Stimulated activated CD8-positive, alpha-beta memory T cell treated with anti-CD3 and anti-CD28 coated beads, Interleukin-7, amount 100 ng/mL, for 48 hours (primary cell): Measurements from ENCODE around the gene TTLL11.

Source experiments
- DNase-seq, 2 donors: peaks; one replicate each; pipeline ENCODE4 v3.0.0-alpha.2; 2020; ENCODE audit warnings: low read depth in 1 of 2; ENCODE audit errors: extremely low read depth in 1 of 2

TTLL11 gene

DNA sequence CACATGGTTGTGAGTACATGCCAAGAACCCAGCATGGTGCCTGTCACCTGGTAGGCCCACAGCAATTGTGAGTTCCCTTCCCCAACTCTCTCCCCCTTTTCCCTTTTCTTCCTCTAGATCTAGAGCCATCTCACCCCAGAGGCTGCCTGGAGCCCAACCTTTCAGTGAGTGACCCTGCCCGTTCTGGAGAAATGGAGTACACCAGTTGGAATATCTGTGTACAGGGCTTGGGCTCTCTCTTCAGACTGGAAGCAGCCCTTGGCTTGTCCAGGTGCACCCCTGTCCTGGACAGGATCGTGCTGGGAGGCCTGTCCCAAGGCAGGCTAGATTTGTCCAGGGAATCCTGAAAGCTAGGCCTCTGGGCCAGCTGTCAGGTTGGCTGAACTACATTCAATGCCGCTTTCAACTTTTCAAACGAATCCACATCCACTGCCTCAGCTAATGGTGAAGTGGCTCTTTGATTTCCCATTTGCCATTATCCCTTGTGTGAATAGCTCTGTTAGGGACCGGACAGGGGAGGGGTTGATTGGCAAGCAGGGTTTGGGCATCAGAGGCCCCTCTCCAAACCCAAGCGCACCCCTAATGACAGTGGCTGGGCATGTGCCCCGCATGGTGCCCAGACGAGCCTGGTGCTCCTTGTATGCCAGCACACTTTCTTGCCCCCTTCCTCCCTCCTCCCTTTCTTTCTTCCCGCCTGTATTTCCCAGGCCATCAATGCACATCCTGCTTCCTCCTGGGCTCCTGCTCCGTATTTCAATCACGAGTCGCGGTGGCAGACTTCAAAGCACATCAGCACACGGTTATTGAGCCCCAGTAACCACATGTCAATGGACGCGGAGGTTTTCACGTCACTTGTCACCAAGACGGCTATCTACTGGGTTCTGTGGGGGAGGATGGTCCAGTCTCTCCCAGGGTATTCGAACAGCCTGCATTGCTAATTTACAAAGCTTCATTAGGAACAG lies 230.5 kb downstream of the TTLL11 start:
- DNase-seq = no peak

- DNase-seq = no peak
These were observed 231.5 kb downstream of the TTLL11 start for GRCh38 chr9:121861501-121862180.

GRCh38 chr9:121860744-121861143 lies 232.4 kb downstream of the TTLL11 start:
- DNase-seq = no peak

DNA sequence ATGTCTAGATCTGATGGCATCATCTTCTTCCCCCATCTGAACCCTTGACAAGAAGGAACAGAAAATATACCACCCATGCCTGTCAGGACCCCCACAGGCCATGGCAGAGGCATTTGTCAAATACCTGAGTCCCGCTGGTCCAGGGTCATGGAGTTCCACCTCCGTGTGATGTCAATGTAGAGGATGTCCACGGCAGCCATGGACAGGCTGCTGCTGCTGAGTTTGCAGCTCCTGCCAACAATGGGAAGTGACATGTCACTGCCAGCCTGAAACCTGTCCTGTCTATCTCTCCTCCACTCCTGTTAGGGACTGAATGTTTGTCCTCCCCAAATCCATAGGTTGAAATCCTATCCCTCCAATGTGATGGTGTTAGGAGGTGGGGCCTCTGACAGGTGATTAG lies 232.9 kb downstream of the TTLL11 start:
- DNase-seq = no peak

GRCh38 chr9:121859646-121860045 lies 233.5 kb downstream of the TTLL11 start:
- DNase-seq = no peak

GRCh38 chr9:121858788-121859187 lies 234.3 kb downstream of the TTLL11 start:
- DNase-seq = no peak

DNA sequence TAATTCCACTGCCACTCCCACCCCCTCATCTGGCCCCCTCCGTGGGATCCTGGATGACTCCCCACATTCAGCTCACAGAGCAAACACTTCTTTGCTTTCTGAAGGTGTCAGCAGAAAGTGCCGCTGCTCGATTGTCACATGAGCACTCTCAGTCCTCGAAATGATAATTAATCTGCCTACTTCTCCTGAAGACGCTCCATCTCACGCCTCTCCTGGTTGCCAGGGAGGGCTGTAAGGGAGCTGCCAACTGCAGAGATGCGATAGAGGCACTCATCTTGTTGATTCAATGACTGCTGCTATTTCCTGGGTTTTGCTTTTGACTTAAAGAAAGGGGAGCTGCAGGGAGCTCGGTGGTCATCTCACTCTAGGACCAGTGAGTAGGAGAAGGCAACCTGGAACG lies 235.2 kb downstream of the TTLL11 start:
- no peak for DNase-seq

DNA sequence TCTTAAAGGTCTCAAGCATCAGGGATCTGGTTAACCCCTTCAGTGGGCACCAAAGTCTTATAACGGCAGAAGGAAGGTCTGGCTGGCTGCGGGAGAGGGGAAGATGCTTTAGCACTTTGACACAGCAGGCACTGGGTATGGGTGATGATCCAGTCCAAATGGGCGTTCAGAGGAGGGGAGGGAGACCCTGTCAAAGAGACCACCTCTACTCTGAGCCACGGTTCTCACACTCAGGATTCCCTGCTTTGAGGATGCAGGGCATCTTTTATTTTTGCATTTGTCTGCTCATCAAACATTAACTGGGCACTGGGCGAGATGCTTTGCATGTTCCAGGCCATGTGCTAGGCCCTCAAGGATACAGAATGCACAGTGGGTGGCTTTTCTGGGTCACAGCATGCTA lies 237.6 kb downstream of the TTLL11 start:
- DNase-seq = no peak

DNA sequence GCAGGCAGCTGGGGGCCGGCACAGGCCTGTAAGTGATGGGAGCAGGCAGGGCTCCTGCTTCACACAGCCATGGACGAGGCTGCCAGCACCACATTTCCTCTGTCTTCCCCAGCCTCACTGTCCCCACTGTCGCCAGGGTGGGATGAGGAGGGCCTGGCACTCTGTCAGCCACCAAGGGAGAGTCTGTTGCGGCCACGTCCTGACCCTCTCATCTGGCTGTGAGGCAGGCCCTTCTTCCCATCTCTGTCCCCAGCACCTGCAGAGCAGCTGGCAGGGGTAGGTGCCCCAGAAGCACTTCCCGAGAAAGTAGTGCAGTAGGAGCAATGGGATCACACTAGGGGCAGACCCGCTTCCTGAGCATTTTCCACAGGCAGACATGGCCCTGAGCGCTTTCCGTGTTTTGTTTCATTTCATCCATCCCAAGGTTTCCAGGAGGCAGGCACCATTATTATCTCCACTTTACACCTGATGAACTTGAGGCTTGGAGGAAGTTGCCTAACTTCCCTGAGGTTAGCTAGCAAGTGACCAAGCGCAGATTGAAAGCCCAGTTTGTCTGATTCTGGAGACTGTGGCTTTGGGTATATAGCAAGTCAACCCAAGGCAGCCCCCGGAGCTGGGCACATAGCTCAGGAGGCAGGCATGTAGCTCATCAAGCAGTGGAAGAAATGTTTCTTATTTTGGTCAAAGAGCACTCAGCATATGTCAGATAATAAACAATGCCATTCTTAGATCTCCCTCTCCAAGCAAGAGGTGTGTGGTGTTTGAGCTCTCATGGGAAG lies 239.3 kb downstream of the TTLL11 start:
- no peak for DNase-seq

DNA sequence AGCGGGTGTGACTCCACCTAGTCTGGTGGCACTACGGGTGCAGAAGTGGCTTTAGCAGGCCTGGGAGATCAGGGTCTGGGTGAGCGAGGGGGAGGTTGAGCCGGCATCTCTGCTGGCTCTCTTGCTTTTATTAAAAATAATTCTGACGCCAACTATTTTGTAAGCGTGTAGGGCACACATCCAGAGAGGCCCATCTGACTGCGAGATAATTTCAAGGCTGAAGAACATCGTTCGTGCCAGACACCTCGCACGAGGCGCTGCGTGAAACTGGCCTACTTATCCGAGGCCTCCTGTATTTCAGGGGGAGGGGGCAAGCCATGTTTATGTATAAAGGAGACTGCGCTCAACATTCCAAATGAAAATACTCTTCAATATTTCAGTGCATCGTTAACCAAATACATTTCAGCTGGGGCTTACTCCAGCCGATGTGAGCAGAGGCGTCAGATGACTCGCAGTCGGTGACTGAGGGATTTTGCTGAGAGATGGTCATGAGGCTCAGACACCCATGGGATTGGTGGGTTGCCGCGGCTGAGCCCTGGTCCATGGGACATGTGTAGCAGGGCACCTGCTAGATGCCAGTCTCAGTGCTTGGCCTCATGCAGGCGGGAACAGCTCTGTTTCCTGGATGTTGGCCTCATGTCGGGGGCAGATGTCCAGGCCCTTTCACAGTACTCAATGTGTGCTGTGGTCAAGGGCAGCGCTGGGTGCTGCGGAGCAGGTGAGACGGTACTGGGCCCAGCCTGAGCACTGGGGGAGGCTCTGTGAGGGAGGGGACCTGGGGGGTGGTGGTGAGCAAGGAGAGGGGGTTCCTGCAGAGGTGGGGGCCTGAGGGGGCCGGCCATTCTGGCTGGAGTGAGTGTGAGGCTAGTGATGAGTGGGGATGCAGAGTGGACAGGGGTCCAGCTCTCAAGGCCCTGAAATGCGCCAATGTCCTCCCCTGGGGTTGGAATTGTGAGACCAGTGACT lies 240.2 kb downstream of the TTLL11 start:
- DNase-seq = no peak

DNA sequence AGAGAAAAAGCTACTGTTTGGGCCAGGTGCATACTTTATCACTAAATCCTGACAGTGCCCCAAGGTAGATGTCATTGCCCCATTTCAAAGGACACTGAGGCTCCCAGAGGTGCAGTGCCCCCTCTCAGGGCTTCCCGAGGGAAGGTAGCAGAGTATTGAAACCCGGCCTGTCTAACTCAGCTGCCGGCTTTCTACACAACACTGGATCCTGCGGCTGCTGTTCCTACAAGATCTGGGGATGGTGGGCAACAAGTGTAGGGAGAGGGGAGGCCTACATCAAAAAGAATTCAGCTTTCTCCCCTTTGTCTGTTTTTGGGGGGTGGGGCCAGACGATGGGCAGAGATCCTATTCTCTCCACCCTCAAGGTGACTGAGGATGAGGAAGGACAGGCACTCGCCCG lies 240.9 kb downstream of the TTLL11 start:
- DNase-seq = no peak

DNA sequence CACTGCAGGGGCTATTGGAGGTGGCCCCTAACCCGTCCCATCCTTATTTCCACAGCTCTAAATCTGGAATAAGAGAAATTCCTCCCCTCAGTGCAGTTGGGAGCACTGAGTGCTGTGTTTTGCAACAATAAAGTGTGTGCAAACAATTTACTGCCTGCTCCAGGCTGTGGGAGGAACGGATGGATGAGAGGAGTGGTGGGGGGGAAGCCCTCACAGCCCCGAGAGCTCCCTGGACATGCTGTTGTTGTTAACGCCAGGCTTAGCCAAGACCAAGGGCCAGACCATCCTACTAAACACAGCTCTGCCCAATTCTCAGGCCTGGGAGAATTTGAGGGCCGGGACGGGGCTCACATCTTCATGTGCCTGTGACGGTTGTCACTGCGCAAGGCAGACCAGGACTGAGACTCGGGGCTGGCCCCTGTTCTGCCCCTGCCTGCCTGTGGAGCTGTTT lies 241.4 kb downstream of the TTLL11 start:
- no peak for DNase-seq

DNA sequence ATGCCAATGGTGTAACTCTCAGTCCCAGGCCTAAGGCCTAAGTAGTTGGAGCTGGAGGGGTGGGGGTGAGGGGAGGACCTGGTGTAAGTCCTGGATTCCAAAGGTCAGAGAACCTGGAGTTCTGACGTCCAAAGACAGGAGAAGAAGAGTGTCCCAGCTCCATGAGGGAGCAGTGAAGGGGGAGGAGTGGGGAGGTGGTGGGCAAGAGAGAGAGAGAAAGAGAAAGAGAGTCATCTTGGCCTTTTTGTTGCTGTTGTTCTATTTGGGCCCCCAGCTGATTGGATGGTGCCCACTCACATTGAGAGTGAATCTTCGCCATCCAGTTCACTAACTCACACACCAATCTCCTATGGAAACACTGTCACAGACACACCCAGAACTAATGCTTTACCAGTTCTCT lies 242.7 kb downstream of the TTLL11 start:
- DNase-seq = no peak

DNA sequence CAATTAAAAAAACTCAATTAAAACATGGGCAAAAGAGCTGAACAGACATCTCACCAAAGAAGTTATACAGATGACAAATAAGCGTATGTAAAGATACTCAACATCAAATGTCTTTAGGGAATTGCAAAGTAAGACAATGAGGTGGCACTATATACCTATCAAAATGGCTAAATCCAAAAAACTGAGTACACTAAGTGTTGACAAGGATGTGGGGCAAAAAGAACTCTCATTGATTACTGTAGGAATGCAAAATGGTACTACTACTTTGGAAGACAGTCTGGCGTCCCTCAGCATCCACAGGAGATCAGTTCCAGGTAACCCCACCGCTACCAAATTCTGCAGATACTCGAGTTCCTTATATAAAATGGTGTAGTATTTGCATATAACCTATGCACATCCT lies 243.6 kb downstream of the TTLL11 start:
- DNase-seq = no peak

- DNase-seq = no peak
These were observed 248.5 kb downstream of the TTLL11 start for GRCh38 chr9:121844562-121844961.

DNA sequence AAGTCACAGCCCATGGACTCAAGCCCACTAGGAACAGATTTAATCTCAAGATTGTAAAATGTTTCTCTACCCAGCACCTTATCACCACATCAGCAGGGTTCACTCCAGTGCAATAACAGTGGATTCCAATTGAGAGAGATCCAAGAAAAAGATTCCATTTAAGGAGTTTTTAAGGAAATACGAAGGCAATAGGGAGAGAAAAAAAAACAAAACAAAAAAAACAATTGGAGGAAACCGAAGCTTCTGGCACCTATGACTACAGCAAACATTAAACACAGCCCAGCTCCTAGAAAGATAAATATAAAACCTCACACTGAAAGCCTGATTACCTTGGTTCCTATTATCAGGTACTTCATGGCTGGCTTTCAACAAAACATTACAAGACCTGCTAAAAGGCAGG lies 249.0 kb downstream of the TTLL11 start:
- DNase-seq = no peak

DNA sequence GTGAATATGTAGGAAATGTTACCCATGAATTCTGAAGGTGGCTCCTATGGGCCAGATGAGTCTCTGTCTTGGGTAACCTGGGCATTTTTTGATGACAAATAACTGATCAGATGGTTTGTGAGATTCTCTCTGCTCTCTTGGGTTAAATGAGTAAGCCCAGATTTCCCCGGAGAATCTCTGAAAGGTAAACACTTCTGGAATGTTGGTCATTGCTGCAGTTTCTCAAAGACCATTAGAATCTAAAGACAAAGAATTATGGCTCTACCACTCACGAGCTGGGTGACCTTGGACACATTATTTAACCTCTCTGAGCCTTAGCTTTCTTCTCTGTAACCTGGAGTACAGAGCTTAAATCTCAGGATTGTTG lies 250.5 kb downstream of the TTLL11 start:
- no peak for DNase-seq

GRCh38 chr9:121841771-121842611 lies 251.1 kb downstream of the TTLL11 start:
- DNase-seq = no peak
